Tibial nerve (tissue), 4 donors: ENCODE results near the gene RPE. TPM values are rescaled to one million over a fixed set of nuclear protein-coding genes. Genes with fewer than 3 reads are reported as not detected.

Experiments
- DNase-seq, 2 donors: peaks; one replicate each; pipeline ENCODE4 v3.0.0-alpha.2; 2019; ENCODE audit warnings: low spot score in 2 of 2
- H3K27ac ChIP-seq, 4 donors: fragments of 200-600 bp; sonication (generic) in 3 of 4; one replicate each; pipeline ENCODE4 v1.5.1; 2017 to 2019; ENCODE audit warnings: mild to moderate bottlenecking in 1 of 4
- H3K27me3 ChIP-seq, 2 donors: fragments of 200-600 bp; sonication (generic) in 1 of 2; one replicate each; pipeline versions ENCODE4 v1.5.1 to v1.6.0; 2017 to 2019
- H3K36me3 ChIP-seq, 3 donors: fragments of 200-600 bp; sonication (generic); one replicate each; pipeline ENCODE4 v1.5.1; 2018 to 2019
- H3K4me1 ChIP-seq, 4 donors: fragments of 200-600 bp; sonication (generic) in 3 of 4; one replicate each; pipeline ENCODE4 v1.5.1; 2017 to 2019
- H3K4me3 ChIP-seq, 4 donors: fragments of 200-600 bp; sonication (generic) in 3 of 4; one replicate each; pipeline ENCODE4 v1.5.1; 2017 to 2019; ENCODE audit warnings: mild to moderate bottlenecking in 1 of 4, moderate library complexity in 1 of 4
- H3K9me3 ChIP-seq, 4 donors: fragments of 200-600 bp; sonication (generic) in 3 of 4; one replicate each; pipeline ENCODE4 v1.5.1; 2017 to 2019
- CTCF ChIP-seq, 5 experiments: fragments of 200-600 bp in 3 of 5; fragments of 450-650 bp in 2 of 5; sonication (generic) in 3 of 5; IDR thresholded peaks; one replicate each; pipeline ENCODE4 v1.5.1; 2016 to 2019; ENCODE audit warnings: antibody characterized with exemption in 5 of 5, mild to moderate bottlenecking in 3 of 5, moderate library complexity in 2 of 5
- EP300 ChIP-seq, 2 donors: sonication (generic); formaldehyde crosslinking; IDR thresholded peaks; one replicate each; pipeline ENCODE4 v1.6.1; 2017; ENCODE audit warnings: antibody characterized with exemption in 2 of 2, mild to moderate bottlenecking in 1 of 2
- POLR2A ChIP-seq, 2 donors: fragments of 450-650 bp; IDR thresholded peaks; one replicate each; pipeline ENCODE4 v1.6.1; 2017; ENCODE audit warnings: antibody characterized with exemption in 2 of 2, mild to moderate bottlenecking in 2 of 2, moderate library complexity in 2 of 2
- WGBS, 2 donors: methylation state at CpG; one replicate each; pipeline ENCODE4 v1.1.5; 2018; 5-methylcytosine and 5-hydroxymethylcytosine counted together
- total RNA-seq, 4 donors: library from RNA; depleted of rRNA; stranded (reverse); fragments of >200 nt; gene quantifications; one replicate each; pipeline ENCODE4 v1.1.0, GENCODE V29; 2016

Gene RPE
- total RNA-seq, 4 donors from 2014 or later = 42.0 to 83.0 (median 58.5) TPM

- no peaks in the 10 kb centered on the region for H3K36me3 ChIP-seq
- peak; percentile 16 to 27 for DNase-seq
- peaks cover 0 to 13% (median 0%) of the 10 kb centered on the region in 4 donors for H3K4me1 ChIP-seq
- peak; percentile 42 to 68 (median 48) for TF ChIP-seq CTCF (IDR thresholded peaks at IDR 0.05)
- no peak for TF ChIP-seq POLR2A (IDR thresholded peaks at IDR 0.05)
- TF ChIP-seq EP300 (IDR thresholded peaks at IDR 0.05) = no peak
- H3K9me3 ChIP-seq = no peaks in the 10 kb centered on the region
- no peak overlapping the region for H3K4me3 ChIP-seq
- peak overlapping the region in 1 of 4 donors; percentile 5 for H3K27ac ChIP-seq
- WGBS, 2 donors = 26 to 28% methylated on average over 4 of the region's 4 CpGs
- no peaks in the 10 kb centered on the region for H3K27me3 ChIP-seq
These were observed 41.5 kb upstream of the RPE start for GRCh38 chr2:209960676-209961630.

- no peak for TF ChIP-seq CTCF (IDR thresholded peaks at IDR 0.05)
- TF ChIP-seq EP300 (IDR thresholded peaks at IDR 0.05) = no peak
- TF ChIP-seq POLR2A (IDR thresholded peaks at IDR 0.05) = no peak
- WGBS, 2 donors = 88 to 90% methylated on average over 2 of the region's 2 CpGs
- H3K4me3 ChIP-seq = no peak overlapping the region
These were observed 36.7 kb upstream of the RPE start for GRCh38 chr2:209965723-209966122.

GRCh38 chr2:209969692-209970091 lies 32.7 kb upstream of the RPE start:
- Histone ChIP-seq H3K36me3 (no peaks in the 10 kb centered on the region), H3K4me1 (no peaks in the 10 kb centered on the region), H3K4me3 (no peak overlapping the region), H3K9me3 (no peaks in the 10 kb centered on the region), H3K27me3 (peaks cover 0 to 5% of the 10 kb centered on the region in 2 donors), H3K27ac (no peak overlapping the region)
- no peak for TF ChIP-seq CTCF (IDR thresholded peaks at IDR 0.05)
- no peak for DNase-seq
- 92 to 94% methylated on average over 4 of the region's 4 CpGs for WGBS, 2 donors

More at GRCh38 chr2:209965723-209966122, 36.7 kb upstream of the RPE start:
- no peaks in the 10 kb centered on the region for H3K36me3 ChIP-seq
- H3K27me3 ChIP-seq = peaks cover 0 to 5% of the 10 kb centered on the region in 2 donors
- DNase-seq = no peak
- H3K4me1 ChIP-seq = peaks cover 0 to 5% (median 0%) of the 10 kb centered on the region in 4 donors
- no peaks in the 10 kb centered on the region for H3K9me3 ChIP-seq
- H3K27ac ChIP-seq = no peak overlapping the region

- no peaks in the 10 kb centered on the region for H3K4me1 ChIP-seq
- TF ChIP-seq POLR2A (IDR thresholded peaks at IDR 0.05) (no peak), EP300 (IDR thresholded peaks at IDR 0.05) (no peak), CTCF (IDR thresholded peaks at IDR 0.05) (no peak)
- no peaks in the 10 kb centered on the region for H3K9me3 ChIP-seq
- 88 to 94% methylated on average over 2 of the region's 2 CpGs for WGBS, 2 donors
- no peak overlapping the region for H3K4me3 ChIP-seq
- H3K27ac ChIP-seq = no peak overlapping the region
- no peaks in the 10 kb centered on the region for H3K36me3 ChIP-seq
- DNase-seq = no peak
- H3K27me3 ChIP-seq = peaks cover 0 to 5% of the 10 kb centered on the region in 2 donors
These were observed 32.2 kb upstream of the RPE start for GRCh38 chr2:209970271-209970670.

GRCh38 chr2:209970711-209971110 lies 31.7 kb upstream of the RPE start:
- peaks cover 0 to 5% of the 10 kb centered on the region in 2 donors for H3K27me3 ChIP-seq
- no peak for DNase-seq
- no peak overlapping the region for H3K4me3 ChIP-seq
- no peak overlapping the region for H3K27ac ChIP-seq
- TF ChIP-seq CTCF (IDR thresholded peaks at IDR 0.05) = no peak
- no peak for TF ChIP-seq EP300 (IDR thresholded peaks at IDR 0.05)
- TF ChIP-seq POLR2A (IDR thresholded peaks at IDR 0.05) = no peak
- H3K9me3 ChIP-seq = no peaks in the 10 kb centered on the region
- 76 to 85% methylated on average over 4 of the region's 4 CpGs for WGBS, 2 donors
- no peaks in the 10 kb centered on the region for H3K36me3 ChIP-seq
- no peaks in the 10 kb centered on the region for H3K4me1 ChIP-seq
